ENCODE measurements around the gene CD40.

DNA sequence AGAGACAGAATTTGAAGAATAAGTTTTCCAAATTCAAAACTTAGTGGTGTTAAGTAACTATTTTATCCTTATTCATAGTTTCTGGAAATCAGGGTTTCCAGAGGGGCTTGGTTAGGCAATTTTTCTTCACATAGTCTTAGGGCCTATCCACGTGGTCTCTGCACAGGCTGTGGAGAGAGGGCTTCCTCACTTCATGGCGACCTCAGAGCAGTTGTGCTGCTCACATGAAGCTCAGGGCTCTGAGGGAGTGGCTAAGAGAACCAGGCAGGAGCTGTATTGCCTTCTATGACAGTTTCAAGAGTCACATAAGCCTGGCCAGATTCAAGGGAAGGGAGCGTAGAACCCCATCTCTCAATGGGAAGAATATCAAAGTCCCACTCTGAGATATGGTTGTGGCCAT is 13.9 kb upstream of the CD40 start:
- no peak for TF ChIP-seq CTCF (IDR thresholded peaks at IDR 0.05)
- TF ChIP-seq POLR2A (IDR thresholded peaks at IDR 0.05), result no peak
